NCI-H1436 (cell line): ENCODE data around the gene DOLK.
"Not testable (repeated sequence)": the region's sequence is repeated elsewhere in the genome, so short reads cannot be mapped to it uniquely, and the experiment has no call there.

Experiments
- DNase-seq: peaks from one replicate; lab custom pipeline; 2025; lab: John Stamatoyannopoulos, UW

Gene DOLK

GRCh38 chr9:128947527-128948301 lies at the start of gene DOLK, which contains the start of gene NUP188:
TSS of gene DOLK (minus strand) at chr9:128947603. CDS start at chr9:128947303, 300 bp downstream.
TSS of gene NUP188 (plus strand) at chr9:128947699. CDS start at chr9:128947720, 21 bp downstream.
- peak; percentile 91 for DNase-seq

GRCh38 chr9:128995791-128996190 lies 48.4 kb upstream of the DOLK start:
- DNase-seq, result no peak

DNA sequence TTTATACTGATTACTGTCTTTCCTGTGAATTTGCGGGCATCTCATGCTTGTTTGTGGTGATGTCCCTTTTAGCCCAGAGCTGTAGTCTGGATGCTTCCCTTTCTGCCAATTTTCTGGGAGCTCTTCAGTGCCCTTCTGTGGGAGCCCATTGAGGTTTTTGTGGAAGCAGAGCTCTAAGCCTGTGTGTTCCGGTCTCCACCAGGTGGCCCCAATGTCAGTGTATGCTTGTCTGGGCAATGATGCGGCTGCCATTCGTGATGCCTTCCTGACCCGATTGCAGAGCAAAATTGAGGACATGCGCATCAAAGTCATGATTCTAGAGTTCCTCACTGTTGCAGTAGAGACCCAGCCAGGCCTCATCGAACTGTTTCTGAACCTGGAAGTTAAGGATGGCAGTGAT lies 45.6 kb upstream of the DOLK start:
- no peak for DNase-seq

- no peak for DNase-seq
Measured at GRCh38 chr9:128987805-128988204, 40.4 kb upstream of the DOLK start.

DNA sequence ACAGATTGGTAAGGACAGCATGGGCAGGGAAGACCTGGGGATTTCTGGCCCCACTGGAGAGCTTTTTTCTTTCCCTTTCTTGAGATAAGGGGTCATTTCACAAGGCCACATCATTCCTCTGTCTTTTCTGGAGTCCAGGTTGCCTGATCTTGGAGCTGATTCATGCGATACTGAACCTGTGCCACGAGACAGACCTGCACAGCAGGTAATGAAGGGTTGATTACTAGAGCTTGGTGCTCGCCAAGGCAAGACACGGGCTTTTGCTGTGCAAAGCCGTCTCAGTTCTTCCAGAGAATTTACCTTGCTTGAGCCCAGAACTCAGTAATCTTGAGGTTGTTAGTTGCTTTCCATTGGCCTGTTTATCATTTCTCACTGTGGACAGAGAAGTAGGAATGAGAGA lies 39.3 kb upstream of the DOLK start:
- no peak for DNase-seq

- DNase-seq, result no peak
Measured at GRCh38 chr9:128983536-128983935, 36.1 kb upstream of the DOLK start.

DNA sequence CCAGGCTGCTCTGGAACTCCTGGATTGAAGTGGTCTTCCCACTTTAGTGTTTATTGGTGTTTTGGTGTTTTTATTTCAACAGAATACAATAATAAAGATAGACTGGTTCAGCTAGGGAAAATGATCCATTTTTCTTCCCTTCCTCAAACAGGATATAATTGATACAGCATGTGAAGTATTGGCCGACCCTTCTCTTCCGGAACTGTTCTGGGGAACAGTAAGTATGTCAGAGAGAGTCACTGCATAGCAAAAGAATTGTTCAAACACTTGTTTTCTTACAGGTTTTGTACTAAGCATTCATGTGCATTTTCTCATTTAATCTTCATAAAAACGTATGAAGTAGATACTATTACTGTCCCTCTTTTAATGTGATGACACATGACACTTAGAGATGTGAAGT lies 31.7 kb upstream of the DOLK start:
- no peak for DNase-seq

DNA sequence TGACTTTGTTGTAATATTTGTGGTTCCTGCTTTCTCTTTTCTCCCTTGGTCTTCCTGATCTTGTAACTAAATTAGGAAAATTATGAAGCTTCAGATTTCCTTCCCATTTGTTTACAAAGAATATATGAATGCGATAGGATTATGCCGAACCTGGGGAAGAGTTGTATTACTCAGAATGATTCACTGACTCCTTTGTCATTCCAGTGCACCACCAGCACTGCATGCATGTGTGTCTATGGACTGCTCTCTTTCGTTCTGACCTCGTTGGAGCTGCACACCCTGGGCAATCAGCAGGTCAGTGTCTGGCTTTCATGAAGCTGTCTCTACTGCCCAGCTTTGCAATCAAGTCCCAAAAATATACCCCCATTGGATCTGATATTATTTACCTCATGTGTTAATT lies 25.6 kb upstream of the DOLK start:
- DNase-seq, result no peak

GRCh38 chr9:128969491-128969890 lies 22.1 kb upstream of the DOLK start:
- DNase-seq, result no peak

GRCh38 chr9:128961403-128961802 lies 14.0 kb upstream of the DOLK start:
- not testable (repeated sequence) for DNase-seq

DNA sequence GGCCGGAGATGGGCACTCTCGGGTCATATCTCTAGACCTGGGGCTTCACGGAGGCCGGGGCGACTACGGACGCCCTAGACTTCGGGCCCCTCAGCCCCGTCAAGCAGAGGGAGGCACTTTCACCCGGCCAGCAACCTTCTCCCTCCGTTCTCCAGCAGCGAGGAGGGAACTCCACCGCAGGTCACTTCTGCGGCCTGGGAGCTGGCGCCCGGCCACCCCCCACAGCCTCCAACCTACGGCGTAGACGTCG lies 201 bp downstream of the DOLK start:
- DNase-seq, result no peak

GRCh38 chr9:128946571-128947276 lies 679 bp downstream of the DOLK start:
- no peak for DNase-seq

DNA sequence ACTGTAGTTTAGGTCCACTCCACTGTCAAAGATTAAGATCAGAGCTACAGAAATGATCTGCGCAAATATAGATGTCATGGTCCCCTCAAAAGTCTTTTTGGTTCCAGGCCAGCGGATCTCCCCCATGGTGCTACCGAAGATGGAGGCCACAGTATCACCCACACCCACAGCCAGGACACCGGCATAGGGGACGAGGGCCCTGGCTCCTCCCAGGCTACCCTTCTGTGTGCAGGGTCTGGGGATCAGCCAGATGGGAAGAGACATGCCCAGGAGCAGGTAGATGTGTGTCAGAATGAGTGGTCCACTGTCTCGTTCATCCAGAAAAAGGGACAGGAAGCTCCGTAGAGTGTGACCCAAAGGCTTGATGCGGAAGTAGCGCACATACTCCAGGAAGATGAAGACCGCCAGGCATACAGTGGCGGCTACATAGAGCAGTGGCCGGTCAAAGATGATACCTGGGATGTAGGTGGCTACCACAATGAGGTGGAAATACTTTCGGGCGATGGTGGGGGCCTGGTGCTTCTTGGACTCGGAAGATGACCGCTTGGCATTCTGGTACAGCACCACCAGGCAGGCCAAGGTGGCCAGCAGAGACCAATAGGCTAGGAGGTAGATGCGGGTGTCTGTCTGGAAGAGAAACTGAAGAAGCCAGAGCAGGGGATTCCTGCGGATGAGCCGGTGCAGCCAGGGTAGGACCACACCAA lies 1.5 kb downstream of the DOLK start:
- no peak for DNase-seq

- DNase-seq, result not testable (repeated sequence)
Measured at GRCh38 chr9:128944966-128945365, 2.4 kb downstream of the DOLK start.

DNA sequence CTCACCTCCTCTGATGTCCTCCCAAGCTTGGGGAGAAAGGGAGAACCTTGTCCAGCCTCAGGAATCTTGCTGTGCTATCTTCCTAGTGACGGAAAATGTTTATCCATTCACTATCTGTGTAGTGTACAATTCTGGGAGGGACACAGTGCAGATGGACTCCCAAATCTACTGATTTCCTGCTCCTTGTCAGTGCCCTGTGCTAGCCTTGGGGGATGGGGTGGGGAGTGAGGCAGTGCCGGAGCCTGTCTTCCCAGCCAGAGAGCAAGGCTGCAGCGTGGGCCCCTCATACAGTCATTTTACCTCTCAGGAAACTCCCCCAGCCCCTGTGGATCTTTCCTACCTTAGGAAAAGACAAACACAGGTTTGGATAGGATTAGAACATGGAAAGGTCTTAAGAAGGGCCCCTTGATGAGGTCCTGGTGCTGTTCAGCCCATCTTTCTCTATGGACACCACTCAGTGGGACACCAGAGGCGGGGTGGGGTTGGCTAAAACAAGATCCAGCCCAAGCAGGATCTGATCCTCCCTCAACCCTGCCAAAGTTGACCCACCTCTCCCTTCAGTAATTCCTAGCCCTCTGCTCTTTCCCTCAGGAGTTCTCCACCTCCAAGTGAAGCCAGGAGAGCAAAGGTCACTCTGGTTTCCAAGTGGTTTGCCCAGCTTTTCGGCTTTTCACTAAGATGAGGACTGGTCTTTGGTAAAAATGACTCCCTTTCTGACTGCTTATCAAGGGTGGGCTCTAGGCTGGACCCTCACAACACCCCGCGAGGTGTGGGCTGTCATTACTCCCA lies 3.4 kb downstream of the DOLK start:
- no peak for DNase-seq

DNA sequence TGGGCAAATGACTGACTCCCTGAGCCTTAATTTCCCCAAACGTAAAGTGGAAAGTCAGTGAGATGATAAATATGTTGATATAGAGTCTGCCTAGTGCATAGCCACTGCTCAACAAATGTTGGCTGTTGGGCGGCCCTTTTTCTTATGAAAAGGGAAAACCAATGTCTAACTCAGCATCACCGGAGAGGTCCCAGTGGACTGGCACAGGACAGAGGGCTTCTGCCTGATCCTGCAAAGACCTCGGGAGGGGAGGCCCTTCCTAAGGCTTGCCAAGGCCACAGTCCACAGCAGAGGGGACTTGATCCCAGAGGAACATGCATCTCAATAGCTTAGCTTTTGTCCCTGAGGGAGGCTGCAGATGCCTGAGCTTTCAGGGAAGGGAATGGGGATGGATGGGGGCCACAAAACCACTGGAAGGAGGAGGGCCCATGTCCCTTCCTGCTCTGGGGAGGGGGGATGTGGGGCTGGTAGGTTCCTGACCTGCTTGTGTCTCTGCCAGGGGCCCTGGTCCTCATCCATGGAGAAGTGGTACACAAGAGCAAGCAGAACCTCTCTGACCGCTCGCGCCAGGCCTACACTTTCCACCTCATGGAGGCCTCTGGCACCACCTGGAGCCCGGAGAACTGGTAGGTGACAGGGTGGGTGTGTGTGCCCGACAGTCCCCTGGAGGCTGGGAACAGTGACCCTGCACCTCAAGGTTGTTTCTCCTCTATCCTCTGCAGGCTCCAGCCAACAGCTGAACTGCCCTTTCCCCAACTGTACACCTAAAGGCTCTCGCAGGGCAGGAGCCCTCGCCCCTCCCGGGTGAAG lies 6.3 kb downstream of the DOLK start:
- no peak for DNase-seq

DNA sequence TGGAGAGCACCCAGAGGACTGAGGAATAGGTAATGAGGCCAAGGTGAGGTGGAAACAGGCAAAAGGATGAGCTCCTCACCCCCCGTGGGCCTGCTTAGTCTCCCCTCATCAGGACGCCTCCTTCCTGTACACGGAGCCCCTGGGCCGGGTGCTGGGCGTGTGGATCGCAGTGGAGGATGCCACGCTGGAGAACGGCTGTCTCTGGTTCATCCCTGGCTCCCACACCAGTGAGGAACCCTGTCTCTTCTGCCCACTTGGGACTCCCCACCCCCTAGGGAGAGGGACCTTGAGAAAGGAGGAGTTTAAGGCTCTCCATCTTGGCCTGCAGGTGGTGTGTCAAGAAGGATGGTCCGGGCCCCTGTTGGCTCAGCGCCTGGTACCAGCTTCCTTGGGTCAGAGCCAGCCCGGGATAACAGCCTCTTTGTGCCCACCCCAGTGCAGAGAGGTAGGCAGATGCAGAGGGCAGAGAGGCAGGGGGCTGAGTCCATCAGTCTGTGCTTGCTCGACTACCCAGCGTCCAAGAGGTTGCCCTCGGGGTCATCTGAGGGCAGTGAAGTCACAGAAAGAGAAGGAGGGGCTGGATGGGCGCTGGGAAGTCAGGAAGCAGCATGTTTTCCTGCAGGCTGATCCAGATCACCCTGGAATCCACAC lies 7.0 kb downstream of the DOLK start:
- DNase-seq, result no peak

- DNase-seq, result no peak
Measured at GRCh38 chr9:128937310-128938165, 9.9 kb downstream of the DOLK start.

GRCh38 chr9:128936171-128936865 lies 11.1 kb downstream of the DOLK start:
- DNase-seq, result no peak
